Vagina (tissue), 2 donors: ENCODE measurements around the gene C19orf33. TPM values are rescaled to one million over a fixed set of nuclear protein-coding genes. Genes with fewer than 3 reads are reported as not detected.
A peak's percentile ranks its signal among the peaks of the same experiment; 100 is the strongest.

Experiments
- DNase-seq, 2 donors: peaks; one replicate each; pipeline ENCODE4 v3.0.0-alpha.2; 2017; ENCODE audit errors: extremely low spot score in 2 of 2
- H3K27ac ChIP-seq: fragments of 200-600 bp; sonication (generic); one replicate; pipeline ENCODE4 v1.5.1; 2019
- H3K27me3 ChIP-seq: fragments of 200-600 bp; sonication (generic); one replicate; pipeline ENCODE4 v1.5.1; 2019
- H3K36me3 ChIP-seq, 2 donors: fragments of 200-600 bp; sonication (generic); one replicate each; pipeline ENCODE4 v1.5.1; 2017 to 2019
- H3K4me1 ChIP-seq: fragments of 200-600 bp; sonication (generic); one replicate; pipeline ENCODE4 v1.5.1; 2019
- H3K4me3 ChIP-seq, 2 donors: fragments of 200-600 bp; sonication (generic); 1 replicate in 1 of 2; 2 replicates in 1 of 2; pipeline ENCODE4 v1.5.1; 2016 to 2019
- H3K9me3 ChIP-seq: fragments of 200-600 bp; sonication (generic); one replicate; pipeline ENCODE4 v1.5.1; 2019
- CTCF ChIP-seq, 3 experiments: fragments of 450-650 bp in 2 of 3; fragments of 200-600 bp in 1 of 3; sonication (generic) in 1 of 3; IDR thresholded peaks; one replicate each; pipeline ENCODE4 v1.5.1; 2017 to 2019; ENCODE audit warnings: antibody characterized with exemption in 3 of 3, mild to moderate bottlenecking in 2 of 3, moderate library complexity in 2 of 3
- POLR2A ChIP-seq, 2 donors: fragments of 450-650 bp; IDR thresholded peaks; one replicate each; pipeline ENCODE4 v1.6.1; 2017; ENCODE audit warnings: antibody characterized with exemption in 2 of 2, mild to moderate bottlenecking in 2 of 2, moderate library complexity in 2 of 2
- POLR2AphosphoS5 ChIP-seq, 2 donors: sonication (generic); formaldehyde crosslinking; IDR thresholded peaks; one replicate each; pipeline ENCODE4 v1.9.0; 2017; ENCODE audit warnings: antibody characterized with exemption in 2 of 2, mild to moderate bottlenecking in 2 of 2, low read depth in 1 of 2; ENCODE audit not compliant: insufficient read depth in 1 of 2
- intact Hi-C: fragments of 100-400 bp; cut with DNase I; formaldehyde crosslinking; loops from one replicate; pipeline ENCODE4 v1.15.1; 2023
- total RNA-seq: library from RNA; depleted of rRNA; stranded (reverse); fragments of >200 nt; gene quantifications from one replicate; pipeline ENCODE4 v1.2.3, GENCODE V29; 2016

Gene C19orf33
- total RNA-seq, 1 donor from 2014 or later, result 96.5 TPM

- DNase-seq, result no peak
- H3K27ac ChIP-seq, result peak within 1 kb of the TSS; percentile 87
- intact Hi-C loops, result no loop called here
- no peaks in the 10 kb centered on the region for H3K9me3 ChIP-seq
- TF ChIP-seq POLR2A (IDR thresholded peaks at IDR 0.05) (peak in 1 of 2 donors; percentile 53), CTCF (IDR thresholded peaks at IDR 0.05) (no peak), POLR2AphosphoS5 (IDR thresholded peaks at IDR 0.05; ENCODE audit: insufficient read depth in 1 of 2, low read depth in 1 of 2) (peak in 1 of 2 donors; percentile 77)
- no peaks in the 10 kb centered on the region for H3K27me3 ChIP-seq
- H3K36me3 ChIP-seq, result no peaks in the 10 kb centered on the region
- H3K4me3 ChIP-seq, result peak within 1 kb of the TSS; percentile 61 to 76
- peaks cover 38% of the 10 kb centered on the region for H3K4me1 ChIP-seq
These were observed 39.4 kb upstream of the C19orf33 start, which contains the start of gene SPINT2 for GRCh38 chr19:38264486-38265212. SPINT2 (plus strand) TSS chr19:38264573; CDS start chr19:38264893, 320 bp downstream.

- Histone ChIP-seq H3K27me3 (no peaks in the 10 kb centered on the region), H3K4me1 (peaks cover 38% of the 10 kb centered on the region)
These were observed 38.7 kb upstream of the C19orf33 start for GRCh38 chr19:38265213-38265861.

GRCh38 chr19:38265921-38266429 lies 38.1 kb upstream of the C19orf33 start:
- Histone ChIP-seq H3K4me1 (peaks cover 38% of the 10 kb centered on the region), H3K9me3 (no peaks in the 10 kb centered on the region), H3K27me3 (no peaks in the 10 kb centered on the region), H3K36me3 (no peaks in the 10 kb centered on the region), H3K27ac (no peak overlapping the region), H3K4me3 (peak overlapping the region; percentile 61 to 76)
- intact Hi-C loops, result no loop called here
- DNase-seq, result no peak
- TF ChIP-seq CTCF (IDR thresholded peaks at IDR 0.05) (no peak), POLR2AphosphoS5 (IDR thresholded peaks at IDR 0.05; ENCODE audit: insufficient read depth in 1 of 2, low read depth in 1 of 2) (no peak), POLR2A (IDR thresholded peaks at IDR 0.05) (no peak)

More at GRCh38 chr19:38265213-38265861, 38.7 kb upstream of the C19orf33 start:
- Histone ChIP-seq H3K9me3 (no peaks in the 10 kb centered on the region), H3K36me3 (no peaks in the 10 kb centered on the region), H3K4me3 (peak overlapping the region; percentile 61 to 76), H3K27ac (peak overlapping the region; percentile 87)
- no peak for DNase-seq
- TF ChIP-seq POLR2A (IDR thresholded peaks at IDR 0.05), result no peak
- intact Hi-C loops, result no loop called here

- Histone ChIP-seq H3K4me3 (peak overlapping the region in 1 of 2 donors; percentile 61), H3K4me1 (peaks cover 38% of the 10 kb centered on the region), H3K27ac (no peak overlapping the region), H3K9me3 (no peaks in the 10 kb centered on the region), H3K27me3 (no peaks in the 10 kb centered on the region), H3K36me3 (no peaks in the 10 kb centered on the region)
- no peak for DNase-seq
- no peak for TF ChIP-seq POLR2AphosphoS5 (IDR thresholded peaks at IDR 0.05; ENCODE audit: insufficient read depth in 1 of 2, low read depth in 1 of 2)
- TF ChIP-seq POLR2A (IDR thresholded peaks at IDR 0.05), result no peak
- no peak for TF ChIP-seq CTCF (IDR thresholded peaks at IDR 0.05)
- intact Hi-C loops, result no loop called here
These were observed 37.0 kb upstream of the C19orf33 start for GRCh38 chr19:38266981-38267597.

GRCh38 chr19:38267761-38268483 lies 36.1 kb upstream of the C19orf33 start:
- Histone ChIP-seq H3K4me1 (peaks cover 38% of the 10 kb centered on the region), H3K36me3 (no peaks in the 10 kb centered on the region), H3K27me3 (no peaks in the 10 kb centered on the region), H3K4me3 (no peak overlapping the region), H3K9me3 (no peaks in the 10 kb centered on the region), H3K27ac (no peak overlapping the region)
- no peak for DNase-seq
- no peak for TF ChIP-seq CTCF (IDR thresholded peaks at IDR 0.05)
- no peak for TF ChIP-seq POLR2A (IDR thresholded peaks at IDR 0.05)
- no peak for TF ChIP-seq POLR2AphosphoS5 (IDR thresholded peaks at IDR 0.05; ENCODE audit: insufficient read depth in 1 of 2, low read depth in 1 of 2)
- intact Hi-C loops, result no loop called here
